AG04449 (cell line): ENCODE results near the gene UNC5B.

Experiments
- CTCF ChIA-PET: fragments of 350-600 bp; formaldehyde crosslinking; extraction: SDS; loops from one replicate; lab custom pipeline; 2021; ENCODE audit warnings: antibody characterized with exemption; lab: Yijun Ruan, JAX
- POLR2A ChIA-PET: fragments of 400-600, 350-600 bp; formaldehyde crosslinking; extraction: SDS; loops from one replicate; lab custom pipeline; 2020; ENCODE audit warnings: antibody characterized with exemption, inconsistent platforms; lab: Yijun Ruan, JAX
- DNase-seq: peaks from one replicate; pipeline ENCODE4 v3.0.0-alpha.2; 2010; ENCODE audit warnings: low read depth, low spot score
- H3K4me3 ChIP-seq: 2 replicates; pipeline ENCODE4 v1.5.1; 2011; ENCODE audit warnings: low read depth, mild to moderate bottlenecking, control low read depth, low read length
- CTCF ChIP-seq: IDR thresholded peaks from one replicate; pipeline ENCODE4 v1.5.1; 2011; ENCODE audit warnings: mild to moderate bottlenecking, moderate library complexity, low read length, control low read depth, inconsistent platforms; ENCODE audit not compliant: insufficient read depth; ENCODE audit errors: missing control alignments

Gene UNC5B

GRCh38 chr10:71346731-71347130, 134.4 kb downstream of the UNC5B start:
- no peak for TF ChIP-seq CTCF
- DNase-seq, result no peak
- ChIA-PET POLR2A (no interaction called here), CTCF (interaction anchor here (0.8 kb wide), 1 partner anchor 224 kb away, joined by 6 read pairs; no protein-coding TSS in a partner anchor)
- no peak overlapping the region for H3K4me3 ChIP-seq

- DNase-seq, result no peak
- CTCF ChIA-PET, result interaction anchor here (1.5 to 1.6 kb wide), 2 partner anchors 10 to 33 kb away, joined by 3 to 4 read pairs; no protein-coding TSS in a partner anchor
These were observed 135.4 kb downstream of the UNC5B start for GRCh38 chr10:71347587-71348395.

GRCh38 chr10:71348850-71349249, 136.5 kb downstream of the UNC5B start:
- ChIA-PET POLR2A (no interaction called here), CTCF (interaction anchor here (1.3 to 1.6 kb wide), 3 partner anchors 9 to 221 kb away, joined by 3 to 4 read pairs (median 3); no protein-coding TSS in a partner anchor)
- DNase-seq, result no peak
- no peak overlapping the region for H3K4me3 ChIP-seq
- TF ChIP-seq CTCF, result no peak

More at GRCh38 chr10:71347587-71348395, 135.4 kb downstream of the UNC5B start:
- TF ChIP-seq CTCF, result no peak
- H3K4me3 ChIP-seq, result no peak overlapping the region
- POLR2A ChIA-PET, result no interaction called here

GRCh38 chr10:71349406-71349805, 137.0 kb downstream of the UNC5B start:
- no peak overlapping the region for H3K4me3 ChIP-seq
- ChIA-PET CTCF (interaction anchor here (1.3 to 1.6 kb wide), 3 partner anchors 9 to 220 kb away, joined by 3 to 4 read pairs (median 3); no protein-coding TSS in a partner anchor), POLR2A (no interaction called here)
- no peak for DNase-seq
- no peak for TF ChIP-seq CTCF

- ChIA-PET CTCF (interaction anchor here (1.2 to 1.3 kb wide), 2 partner anchors 11 to 31 kb away, joined by 3 to 4 read pairs; no protein-coding TSS in a partner anchor), POLR2A (no interaction called here)
- no peak overlapping the region for H3K4me3 ChIP-seq
- TF ChIP-seq CTCF, result no peak
- no peak for DNase-seq
These were observed 138.7 kb downstream of the UNC5B start for GRCh38 chr10:71351087-71351486.
